Ovary (tissue), 3 donors: ENCODE data around the gene CTDSPL.

Experiments used
- CTCF ChIP-seq, 3 donors: fragments of 450-650 bp in 2 of 3; fragments of 200-600 bp in 1 of 3; IDR thresholded peaks; one replicate each; pipeline versions ENCODE4 v1.5.1 to v1.8.0; 2016 to 2022; ENCODE audit warnings: antibody characterized with exemption in 3 of 3, mild to moderate bottlenecking in 1 of 3
- POLR2A ChIP-seq: fragments of 450-650 bp; IDR thresholded peaks from one replicate; pipeline ENCODE4 v1.6.1; 2017; ENCODE audit warnings: antibody characterized with exemption, mild to moderate bottlenecking, moderate library complexity
- donor health status: DM: no; HTN: no; CAD: no.

- TF ChIP-seq CTCF (IDR thresholded peaks at IDR 0.05) (no peak), POLR2A (no peak)
These were observed 125.6 kb downstream of the CTDSPL start for GRCh38 chr3:37987315-37987697.
